IPS-15b (cell line): ENCODE results near the gene SMAD7.

Source experiments
- H3K27me3 ChIP-seq: one replicate; pipeline ENCODE4 v1.6.1; 2013; ENCODE audit warnings: low read length; ENCODE audit not compliant: control insufficient read depth, insufficient read depth
- H3K36me3 ChIP-seq: one replicate; pipeline ENCODE4 v1.6.1; 2013; ENCODE audit warnings: low read length; ENCODE audit not compliant: control insufficient read depth, insufficient read depth
- H3K4me1 ChIP-seq: one replicate; pipeline ENCODE4 v1.6.1; 2013; ENCODE audit warnings: mild to moderate bottlenecking, low read length; ENCODE audit not compliant: control insufficient read depth, insufficient read depth
- H3K4me3 ChIP-seq: one replicate; pipeline ENCODE4 v1.5.1; 2013; ENCODE audit warnings: low read depth, low read length
- H3K9ac ChIP-seq: one replicate; pipeline ENCODE4 v1.6.1; 2013; ENCODE audit warnings: low read depth, mild to moderate bottlenecking, low read length
- H3K9me3 ChIP-seq: one replicate; pipeline ENCODE4 v1.6.1; 2013; ENCODE audit warnings: mild to moderate bottlenecking, low read length; ENCODE audit not compliant: control insufficient read depth, insufficient read depth

SMAD7 gene

GRCh38 chr18:48908916-48909315 lies 41.8 kb downstream of the SMAD7 start:
- no peak overlapping the region for H3K4me3 ChIP-seq
- no peaks in the 10 kb centered on the region for H3K4me1 ChIP-seq
- no peaks in the 10 kb centered on the region for H3K36me3 ChIP-seq
- no peaks in the 10 kb centered on the region for H3K27me3 ChIP-seq
- no peak overlapping the region for H3K9ac ChIP-seq
- no peaks in the 10 kb centered on the region for H3K9me3 ChIP-seq

GRCh38 chr18:48905513-48905912 lies 45.3 kb downstream of the SMAD7 start:
- H3K9ac ChIP-seq, result no peak overlapping the region

GRCh38 chr18:48904847-48905394 lies 45.8 kb downstream of the SMAD7 start:
- no peak overlapping the region for H3K9ac ChIP-seq
- no peaks in the 10 kb centered on the region for H3K36me3 ChIP-seq
- H3K4me1 ChIP-seq, result no peaks in the 10 kb centered on the region
- no peaks in the 10 kb centered on the region for H3K9me3 ChIP-seq
- no peak overlapping the region for H3K4me3 ChIP-seq
- no peaks in the 10 kb centered on the region for H3K27me3 ChIP-seq

More at GRCh38 chr18:48905513-48905912, 45.3 kb downstream of the SMAD7 start:
- H3K4me3 ChIP-seq, result no peak overlapping the region
- no peaks in the 10 kb centered on the region for H3K36me3 ChIP-seq
- H3K27me3 ChIP-seq, result no peaks in the 10 kb centered on the region
- no peaks in the 10 kb centered on the region for H3K4me1 ChIP-seq
- no peaks in the 10 kb centered on the region for H3K9me3 ChIP-seq

- H3K9ac ChIP-seq, result no peak overlapping the region
- H3K36me3 ChIP-seq, result no peaks in the 10 kb centered on the region
- no peak overlapping the region for H3K4me3 ChIP-seq
- no peaks in the 10 kb centered on the region for H3K27me3 ChIP-seq
- H3K9me3 ChIP-seq, result no peaks in the 10 kb centered on the region
- no peaks in the 10 kb centered on the region for H3K4me1 ChIP-seq
These were observed 46.7 kb downstream of the SMAD7 start for GRCh38 chr18:48904091-48904490.

- Histone ChIP-seq H3K9ac (no peak overlapping the region), H3K9me3 (no peaks in the 10 kb centered on the region), H3K36me3 (no peaks in the 10 kb centered on the region), H3K4me3 (no peak overlapping the region), H3K4me1 (no peaks in the 10 kb centered on the region), H3K27me3 (no peaks in the 10 kb centered on the region)
These were observed 47.7 kb downstream of the SMAD7 start for GRCh38 chr18:48902856-48903601.

- no peak overlapping the region for H3K9ac ChIP-seq
- H3K4me3 ChIP-seq, result no peak overlapping the region
- no peaks in the 10 kb centered on the region for H3K27me3 ChIP-seq
- no peaks in the 10 kb centered on the region for H3K4me1 ChIP-seq
- no peaks in the 10 kb centered on the region for H3K9me3 ChIP-seq
- H3K36me3 ChIP-seq, result no peaks in the 10 kb centered on the region
These were observed 48.5 kb downstream of the SMAD7 start for GRCh38 chr18:48902023-48902855.

- H3K9ac ChIP-seq, result no peak overlapping the region
- H3K4me3 ChIP-seq, result no peak overlapping the region
- no peaks in the 10 kb centered on the region for H3K9me3 ChIP-seq
- H3K27me3 ChIP-seq, result no peaks in the 10 kb centered on the region
- no peaks in the 10 kb centered on the region for H3K4me1 ChIP-seq
- H3K36me3 ChIP-seq, result no peaks in the 10 kb centered on the region
These were observed 49.4 kb downstream of the SMAD7 start for GRCh38 chr18:48901145-48902022.

GRCh38 chr18:48900469-48900868 lies 50.3 kb downstream of the SMAD7 start:
- H3K4me3 ChIP-seq, result no peak overlapping the region
- no peaks in the 10 kb centered on the region for H3K4me1 ChIP-seq
- no peaks in the 10 kb centered on the region for H3K9me3 ChIP-seq
- H3K9ac ChIP-seq, result no peak overlapping the region
- no peaks in the 10 kb centered on the region for H3K36me3 ChIP-seq
- no peaks in the 10 kb centered on the region for H3K27me3 ChIP-seq

- Histone ChIP-seq H3K9ac (no peak overlapping the region), H3K9me3 (no peaks in the 10 kb centered on the region), H3K36me3 (no peaks in the 10 kb centered on the region), H3K4me1 (no peaks in the 10 kb centered on the region), H3K4me3 (no peak overlapping the region), H3K27me3 (no peaks in the 10 kb centered on the region)
These were observed 51.1 kb downstream of the SMAD7 start for GRCh38 chr18:48899558-48900174.

GRCh38 chr18:48898521-48898920 lies 52.2 kb downstream of the SMAD7 start:
- no peaks in the 10 kb centered on the region for H3K4me1 ChIP-seq
- no peak overlapping the region for H3K4me3 ChIP-seq
- no peaks in the 10 kb centered on the region for H3K9me3 ChIP-seq
- H3K27me3 ChIP-seq, result no peaks in the 10 kb centered on the region
- no peak overlapping the region for H3K9ac ChIP-seq
- no peaks in the 10 kb centered on the region for H3K36me3 ChIP-seq

GRCh38 chr18:48897531-48897930 lies 53.2 kb downstream of the SMAD7 start:
- H3K4me1 ChIP-seq, result no peaks in the 10 kb centered on the region
- no peaks in the 10 kb centered on the region for H3K36me3 ChIP-seq
- no peaks in the 10 kb centered on the region for H3K9me3 ChIP-seq
- H3K27me3 ChIP-seq, result no peaks in the 10 kb centered on the region
- no peak overlapping the region for H3K9ac ChIP-seq
- H3K4me3 ChIP-seq, result no peak overlapping the region
